A549 (cell line): ENCODE results near the gene ITGA1. TPM values are rescaled to one million over a fixed set of nuclear protein-coding genes. Genes with fewer than 3 reads are reported as not detected.

ENCODE experiments used
- ATAC-seq, 2 experiments: fragments of 200-7000 bp in 1 of 2; fragments of >200 bp in 1 of 2; cut with Nextera tagmentation in 1 of 2; cut with Tn5 transposase in 1 of 2; 3 replicates each; pipeline versions ENCODE4 v1.8.0 to v1.9.1; 2018 to 2020; ENCODE audit warnings: mild to moderate bottlenecking in 1 of 2, moderate library complexity in 1 of 2
- CTCF ChIA-PET: fragments of 300-600 bp; sonication (Branson Sonifier 250); formaldehyde crosslinking; extraction: SDS; loops from one replicate; lab custom pipeline; 2021; ENCODE audit warnings: antibody characterized with exemption, inconsistent platforms; lab: Yijun Ruan, JAX
- POLR2A ChIA-PET: fragments of 350-600 bp; formaldehyde crosslinking; extraction: SDS; loops from one replicate; lab custom pipeline; 2021; ENCODE audit warnings: antibody characterized with exemption, inconsistent platforms; lab: Yijun Ruan, JAX
- DNase-seq, 2 experiments: peaks; one replicate each; pipeline versions ENCODE4 v3.0.0 to v3.0.0-alpha.2; 2011 to 2016; ENCODE audit warnings: low read depth in 1 of 2, low spot score in 1 of 2
- FAIRE-seq: peaks from 2 replicates; lab custom pipeline; 2011; peaks lifted over from hg19 to GRCh38; lab: Jason Lieb, UNC
- H3K27ac ChIP-seq, 2 experiments: fragments of >200 bp; sonication (Bioruptor Twin); formaldehyde crosslinking; 3 replicates each; pipeline ENCODE4 v1.5.1; 2016 to 2017
- H3K4me1 ChIP-seq: fragments of >200 bp; sonication (Bioruptor Twin); formaldehyde crosslinking; 3 replicates; pipeline ENCODE4 v1.6.1; 2016
- H3K4me2 ChIP-seq: fragments of >200 bp; sonication (Bioruptor Twin); formaldehyde crosslinking; 3 replicates; pipeline ENCODE4 v1.6.1; 2016
- H3K4me3 ChIP-seq: fragments of >200 bp; sonication (Bioruptor Twin); formaldehyde crosslinking; 3 replicates; pipeline ENCODE4 v1.5.1; 2016
- H3K9me3 ChIP-seq: fragments of >200 bp; sonication (Bioruptor Twin); formaldehyde crosslinking; 3 replicates; pipeline ENCODE4 v1.6.1; 2016
- CBX8 ChIP-seq: fragments of 200-600 bp; sonication (generic); IDR thresholded peaks from 2 replicates; pipeline ENCODE4 v1.6.1; 2016
- CEBPB ChIP-seq, 2 experiments: fragments of >200 bp in 1 of 2; sonication (Bioruptor Twin) in 1 of 2; formaldehyde crosslinking in 1 of 2; IDR thresholded peaks; 2 replicates each; pipeline ENCODE4 v1.6.1; 2012 to 2016
- CHD4 ChIP-seq: fragments of 200-600 bp; sonication (generic); IDR thresholded peaks from 2 replicates; pipeline ENCODE4 v1.6.1; 2016; ENCODE audit warnings: antibody characterized with exemption, mild to moderate bottlenecking, borderline replicate concordance
- EHF ChIP-seq: fragments of 250-450 bp; sonication (Bioruptor Pico); IDR thresholded peaks from 2 replicates; pipeline ENCODE4 v1.5.0; 2020; ENCODE audit warnings: mild to moderate bottlenecking
- ESRRA ChIP-seq: fragments of 150-350 bp; IDR thresholded peaks from 2 replicates; pipeline ENCODE4 v1.6.1; 2014; ENCODE audit warnings: mild to moderate bottlenecking, low read length, borderline replicate concordance
- FOSL2 ChIP-seq, 2 experiments: fragments of 450-650 bp in 1 of 2; fragments of >200 bp in 1 of 2; sonication (Bioruptor Twin) in 1 of 2; formaldehyde crosslinking; IDR thresholded peaks; 2 replicates each; pipeline versions ENCODE4 v1.5.0 to v1.6.1; 2016 to 2020; ENCODE audit warnings: mild to moderate bottlenecking in 1 of 2, moderate library complexity in 1 of 2
- FOXS1 ChIP-seq: fragments of 250-450 bp; sonication (Bioruptor Pico); IDR thresholded peaks from 2 replicates; pipeline ENCODE4 v1.5.0; 2020; ENCODE audit warnings: mild to moderate bottlenecking, moderate library complexity
- HES2 ChIP-seq: fragments of >200 bp; sonication (Bioruptor Twin); formaldehyde crosslinking; IDR thresholded peaks from 2 replicates; pipeline ENCODE4 v1.6.1; 2016
- HOXB13 ChIP-seq: fragments of 250-450 bp; sonication (Bioruptor Pico); IDR thresholded peaks from 2 replicates; pipeline ENCODE4 v1.5.0; 2020; ENCODE audit warnings: low read depth, mild to moderate bottlenecking, moderate library complexity
- JUNB ChIP-seq: fragments of >200 bp; sonication (Bioruptor Twin); formaldehyde crosslinking; IDR thresholded peaks from 2 replicates; pipeline ENCODE4 v1.6.1; 2016
- MAFK ChIP-seq: fragments of 450-650 bp; IDR thresholded peaks from 2 replicates; pipeline ENCODE4 v1.6.1; 2014; ENCODE audit not compliant: partially characterized antibody
- MYC ChIP-seq: IDR thresholded peaks from 2 replicates; pipeline ENCODE4 v1.6.1; 2012; ENCODE audit warnings: mild to moderate bottlenecking, inconsistent platforms, low read length, improper control_type of control experiment, borderline replicate concordance
- NFE2L2 ChIP-seq: fragments of 150-350 bp; conservative IDR thresholded peaks from 2 replicates; pipeline ENCODE4 v1.6.1; 2014; ENCODE audit warnings: low read length
- NR3C1 ChIP-seq: fragments of >200 bp; sonication (Bioruptor Twin); formaldehyde crosslinking; IDR thresholded peaks from 3 replicates; pipeline ENCODE4 v1.6.1; 2017
- POLR2A ChIP-seq: IDR thresholded peaks from 2 replicates; pipeline ENCODE4 v1.6.1; 2012; ENCODE audit warnings: mild to moderate bottlenecking, low read length
- RCOR1 ChIP-seq: fragments of 150-350 bp; IDR thresholded peaks from 2 replicates; pipeline ENCODE4 v1.6.1; 2014; ENCODE audit warnings: antibody characterized with exemption, low read length, low read depth
- RNF2 ChIP-seq: fragments of 200-600 bp; sonication (generic); IDR thresholded peaks from 2 replicates; pipeline ENCODE4 v1.6.1; 2016; ENCODE audit warnings: low read depth, mild to moderate bottlenecking, antibody characterized with exemption, moderate library complexity, borderline replicate concordance
- SREBF2 ChIP-seq: fragments of 450-650 bp; IDR thresholded peaks from 2 replicates; pipeline ENCODE4 v1.6.1; 2014; ENCODE audit warnings: mild to moderate bottlenecking, moderate library complexity
- TFCP2L1 ChIP-seq: fragments of 250-450 bp; sonication (Bioruptor Pico); IDR thresholded peaks from 2 replicates; pipeline ENCODE4 v1.5.0; 2021; ENCODE audit warnings: mild to moderate bottlenecking
- ZC3H11A ChIP-seq: fragments of 450-650 bp; IDR thresholded peaks from 2 replicates; pipeline ENCODE4 v1.6.1; 2014; ENCODE audit warnings: antibody characterized with exemption, mild to moderate bottlenecking
- ZSCAN20 ChIP-seq: fragments of 250-450 bp; sonication (Bioruptor Pico); IDR thresholded peaks from 2 replicates; pipeline ENCODE4 v1.8.0; 2022; ENCODE audit warnings: mild to moderate bottlenecking, moderate library complexity
- WGBS: methylation state at CpG from one replicate; pipeline ENCODE4 v1.1.6; 2017; ENCODE audit errors: missing lambda C conversion rate; 5-methylcytosine and 5-hydroxymethylcytosine counted together
- polyA plus RNA-seq, 4 experiments: library from polyadenylated mRNA; depleted of rRNA in 3 of 4; stranded (reverse); fragments of >200 nt; fragmentation: RNase III in 1 of 4; extraction: RNeasy Plus Mini Kit Qiagen cat#74134 plus additional on column Dnase treatment in 1 of 4; gene quantifications; 2 replicates in 3 of 4; 3 replicates in 1 of 4; pipeline ENCODE4 v1.2.3, GENCODE V29; 2011 to 2017
- TF ChIP-seq, protein P1 (sequence below): IDR thresholded peaks from 2 replicates; pipeline ENCODE4 v1.6.1; 2012
- TF ChIP-seq, protein P2 (sequence below): fragments of 150-350 bp; IDR thresholded peaks from 2 replicates; pipeline ENCODE4 v1.6.1; 2014; ENCODE audit warnings: low read depth, mild to moderate bottlenecking, low read length

The ITGA1 gene
- polyA plus RNA-seq, 2 of the 4 experiments (the other 2 are of a cell fraction), result 1.5 to 5.5 TPM

GRCh38 chr5:52896534-52897237 is 109.0 kb downstream of the ITGA1 start:
- no peak overlapping the region for H3K27ac ChIP-seq
- no peak for TF ChIP-seq JUNB
- no peak for TF ChIP-seq CBX8
- no peak for TF ChIP-seq ZC3H11A
- TF ChIP-seq EHF, result no peak
- no peak for TF ChIP-seq RNF2
- no peak for TF ChIP-seq MAFK
- no peak for TF ChIP-seq POLR2A
- TF ChIP-seq, protein P1, sequence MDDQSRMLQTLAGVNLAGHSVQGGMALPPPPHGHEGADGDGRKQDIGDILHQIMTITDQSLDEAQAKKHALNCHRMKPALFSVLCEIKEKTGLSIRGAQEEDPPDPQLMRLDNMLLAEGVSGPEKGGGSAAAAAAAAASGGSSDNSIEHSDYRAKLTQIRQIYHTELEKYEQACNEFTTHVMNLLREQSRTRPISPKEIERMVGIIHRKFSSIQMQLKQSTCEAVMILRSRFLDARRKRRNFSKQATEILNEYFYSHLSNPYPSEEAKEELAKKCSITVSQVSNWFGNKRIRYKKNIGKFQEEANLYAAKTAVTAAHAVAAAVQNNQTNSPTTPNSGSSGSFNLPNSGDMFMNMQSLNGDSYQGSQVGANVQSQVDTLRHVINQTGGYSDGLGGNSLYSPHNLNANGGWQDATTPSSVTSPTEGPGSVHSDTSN, result no peak
- TF ChIP-seq FOXS1 (CRISPR knock-in tag), result no peak
- no peak for TF ChIP-seq SREBF2
- TF ChIP-seq NR3C1, result no peak
- no peak for TF ChIP-seq ZSCAN20
- no peak for TF ChIP-seq HES2
- no peak for TF ChIP-seq RCOR1
- no peak for TF ChIP-seq HOXB13 (CRISPR knock-in tag)
- no peak for TF ChIP-seq FOSL2 (IDR thresholded peaks at IDR 0.05)
- no peak for TF ChIP-seq FOSL2 (CRISPR knock-in tag; IDR thresholded peaks at IDR 0.05)
- TF ChIP-seq CHD4, result no peak
- TF ChIP-seq ESRRA, result no peak
- FAIRE-seq (no peak), ATAC-seq (no peak), DNase-seq (no peak)
- H3K9me3 ChIP-seq, result 0 out of 3 replicates have a peak, but pooled peaks cover under 1% of the 10 kb centered on the region
- 75% methylated on average over 2 of the region's 2 CpGs for WGBS
- H3K4me1 ChIP-seq, result peaks cover 19% of the 10 kb centered on the region
- CTCF ChIA-PET, result interaction anchor here (0.8 to 1.5 kb wide), 2 partner anchors 12 to 19 kb away, joined by 4 to 5 read pairs; no protein-coding TSS in a partner anchor
- no peak overlapping the region for H3K4me3 ChIP-seq
- H3K4me2 ChIP-seq, result no peak overlapping the region
- POLR2A ChIA-PET, result no interaction called here

GRCh38 chr5:52897238-52897614 is 109.5 kb downstream of the ITGA1 start:
- DNase-seq, result no peak
- POLR2A ChIA-PET, result no interaction called here
- ATAC-seq, result no peak
- Histone ChIP-seq H3K4me2 (no peak overlapping the region), H3K27ac (no peak overlapping the region), H3K4me1 (peaks cover 14% of the 10 kb centered on the region), H3K9me3 (0 out of 3 replicates have a peak, but pooled peaks cover 5% of the 10 kb centered on the region), H3K4me3 (no peak overlapping the region)
- CTCF ChIA-PET, result interaction anchor here (0.8 to 1.5 kb wide), 2 partner anchors 12 to 18 kb away, joined by 4 to 5 read pairs; no protein-coding TSS in a partner anchor
- TF ChIP-seq MYC (no peak), CHD4 (no peak), TFCP2L1 (CRISPR knock-in tag) (no peak), NFE2L2 (no peak), CEBPB (IDR thresholded peaks at IDR 0.05) (no peak), RNF2 (no peak)
- TF ChIP-seq, protein P2, sequence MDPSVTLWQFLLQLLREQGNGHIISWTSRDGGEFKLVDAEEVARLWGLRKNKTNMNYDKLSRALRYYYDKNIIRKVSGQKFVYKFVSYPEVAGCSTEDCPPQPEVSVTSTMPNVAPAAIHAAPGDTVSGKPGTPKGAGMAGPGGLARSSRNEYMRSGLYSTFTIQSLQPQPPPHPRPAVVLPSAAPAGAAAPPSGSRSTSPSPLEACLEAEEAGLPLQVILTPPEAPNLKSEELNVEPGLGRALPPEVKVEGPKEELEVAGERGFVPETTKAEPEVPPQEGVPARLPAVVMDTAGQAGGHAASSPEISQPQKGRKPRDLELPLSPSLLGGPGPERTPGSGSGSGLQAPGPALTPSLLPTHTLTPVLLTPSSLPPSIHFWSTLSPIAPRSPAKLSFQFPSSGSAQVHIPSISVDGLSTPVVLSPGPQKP, result no peak
- no peak for FAIRE-seq
